GM21423 (cell line): ENCODE results near the gene PGBD4.

Experiments used
- ATAC-seq: cut with Tn5 transposase; IDR thresholded peaks from one replicate; pipeline ENCODE4 v1.9.1; 2021; ENCODE audit warnings: mild to moderate bottlenecking, moderate library complexity; ENCODE audit not compliant: unreplicated experiment

The PGBD4 gene

DNA sequence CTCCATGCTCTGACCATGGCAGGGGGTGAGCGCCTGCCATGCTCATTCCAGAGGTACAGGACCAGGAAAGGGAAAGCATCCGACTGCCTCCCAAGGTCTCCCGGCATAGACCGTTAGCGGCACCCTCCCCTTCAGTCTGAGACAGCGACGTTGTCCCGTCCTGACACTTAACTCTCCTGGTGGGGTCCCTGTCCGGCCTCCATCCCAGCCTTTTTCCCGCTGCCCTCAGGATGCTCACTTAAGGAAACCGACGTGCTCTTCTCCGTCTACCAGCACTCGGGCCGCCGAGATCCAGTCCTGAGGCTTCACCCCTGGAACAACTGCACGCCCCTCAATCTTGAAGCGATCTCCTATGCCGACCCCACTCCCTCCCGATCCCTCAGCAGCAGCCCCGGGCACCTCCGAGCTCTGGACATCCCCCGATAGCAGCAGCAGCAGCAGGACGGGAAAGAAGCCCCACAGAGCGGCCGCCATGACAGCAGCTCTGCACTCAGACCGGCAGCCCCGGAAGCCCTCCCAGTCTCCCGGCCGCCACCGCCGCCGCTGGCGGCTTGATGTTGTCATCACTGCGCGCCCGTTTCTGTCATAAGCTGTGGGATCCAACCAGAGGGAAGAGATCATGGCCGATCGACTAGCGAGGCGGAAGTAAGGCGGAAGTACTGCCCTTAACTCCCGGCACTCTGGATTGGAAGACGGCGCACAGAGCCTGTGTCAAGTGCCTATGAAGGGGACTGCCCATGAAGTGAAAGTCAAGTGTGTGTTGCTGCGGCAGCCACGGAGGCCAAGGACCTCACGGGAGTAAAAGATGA, at the start of gene PGBD4, which contains the start of gene EMC7:
Gene PGBD4, plus strand, starts transcription at position 718 of the 809 bp plus-strand sequence. CDS start 449 bp downstream, outside the sequence.
Gene EMC7, minus strand, starts transcription at position 497 of the 809 bp plus-strand sequence. Its CDS starts 23 bp downstream, at position 474.
- peak; percentile 97 for ATAC-seq

DNA sequence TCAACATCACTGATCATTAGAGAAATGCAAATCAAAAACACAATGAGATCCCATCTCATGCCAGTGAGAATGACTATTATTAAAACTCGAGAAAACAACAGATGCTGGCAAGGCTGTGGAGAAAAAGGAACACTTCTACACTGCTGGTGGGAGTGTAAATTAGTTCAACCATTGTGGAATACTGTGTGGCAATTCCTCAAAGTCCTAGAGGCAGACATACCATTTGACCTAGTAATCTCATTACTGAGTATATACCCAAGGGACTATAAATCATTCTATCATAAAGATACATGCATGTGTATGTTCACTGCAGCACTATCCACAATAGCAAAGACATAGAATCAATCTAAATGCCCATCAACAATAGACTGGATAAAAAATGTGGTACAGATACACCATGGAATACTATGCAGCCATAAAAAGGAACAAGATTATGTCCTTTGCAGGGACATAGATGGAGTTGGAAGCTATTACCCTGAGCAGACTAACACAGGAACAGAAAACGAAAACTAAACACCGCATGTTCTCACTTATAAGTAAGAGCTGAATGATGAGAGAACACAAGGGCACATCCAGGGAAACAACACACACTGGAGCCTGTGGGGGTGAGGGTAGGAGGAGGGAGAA, 47.7 kb upstream of the PGBD4 start:
- ATAC-seq = no peak

DNA sequence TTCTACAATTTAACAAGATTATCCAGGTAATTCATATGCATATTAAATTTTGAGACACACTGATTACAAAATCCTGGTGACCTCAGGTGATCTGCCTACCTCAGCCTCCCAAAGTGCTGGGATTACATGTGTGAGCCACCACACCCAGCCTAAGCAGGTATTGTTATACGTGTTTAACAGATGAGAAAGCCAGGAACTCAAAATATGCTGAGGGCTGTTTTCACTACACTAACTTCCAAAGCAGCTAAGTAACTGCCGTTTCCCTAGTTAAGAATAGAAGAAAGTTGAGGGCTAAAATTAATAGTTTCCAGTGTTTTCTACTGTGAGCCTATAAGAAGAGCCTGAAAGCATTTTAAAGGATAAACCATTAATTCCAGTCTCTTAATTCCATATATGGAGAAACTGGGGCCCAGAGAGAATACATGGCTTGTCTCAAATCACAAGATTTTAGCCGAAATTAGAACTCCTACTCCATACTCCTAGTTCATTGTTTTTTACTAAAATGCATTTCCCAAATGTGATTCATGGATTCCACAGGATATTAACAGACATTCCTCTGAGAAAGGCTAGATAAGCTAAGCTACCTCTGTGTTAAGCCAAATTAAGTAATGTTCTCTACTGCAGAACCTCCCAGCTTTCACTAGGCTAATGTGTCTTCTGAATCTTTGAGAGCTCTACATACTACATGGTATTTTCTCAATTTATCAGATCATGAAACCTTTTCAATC, 45.9 kb upstream of the PGBD4 start:
- ATAC-seq = no peak

DNA sequence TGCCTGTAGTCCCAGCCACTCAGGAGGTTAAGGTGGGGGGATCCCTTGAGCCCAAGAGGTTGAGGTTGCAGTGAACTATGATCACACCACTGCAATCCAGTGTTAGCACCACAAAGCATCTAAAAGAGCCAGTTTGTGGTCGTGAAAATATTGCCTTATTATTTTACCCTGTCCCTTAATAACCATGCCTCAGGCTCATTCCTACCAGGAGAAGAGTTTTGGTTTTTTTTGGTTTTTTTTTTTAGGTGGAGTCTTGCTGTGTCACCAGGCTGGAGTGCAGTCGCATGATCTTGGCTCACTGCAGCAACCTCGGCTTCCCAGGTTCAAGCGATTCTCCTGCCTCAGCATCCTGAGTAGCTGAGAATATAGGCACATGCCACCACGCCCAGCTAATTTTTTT, 45.0 kb upstream of the PGBD4 start:
- ATAC-seq = no peak

DNA sequence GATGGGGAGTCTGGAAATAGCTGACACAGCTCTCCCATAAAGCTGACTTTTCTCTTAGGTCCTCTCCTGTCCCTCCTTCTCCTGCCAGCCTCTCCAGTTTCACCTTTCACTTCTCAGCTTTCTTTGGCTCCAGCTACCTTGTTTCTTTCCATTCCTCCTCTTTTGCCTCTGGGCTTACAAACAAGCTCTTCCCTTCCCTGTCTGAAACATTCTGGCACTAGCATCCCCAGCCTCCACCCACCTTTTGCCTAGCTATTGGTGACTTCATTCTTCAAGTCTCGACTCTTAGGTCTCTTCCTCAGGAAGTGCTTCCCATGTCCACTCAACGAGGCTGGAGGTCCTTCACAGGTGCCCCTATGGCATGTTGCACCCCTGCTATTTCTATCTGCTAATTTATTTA, 42.4 kb upstream of the PGBD4 start:
- ATAC-seq = no peak

DNA sequence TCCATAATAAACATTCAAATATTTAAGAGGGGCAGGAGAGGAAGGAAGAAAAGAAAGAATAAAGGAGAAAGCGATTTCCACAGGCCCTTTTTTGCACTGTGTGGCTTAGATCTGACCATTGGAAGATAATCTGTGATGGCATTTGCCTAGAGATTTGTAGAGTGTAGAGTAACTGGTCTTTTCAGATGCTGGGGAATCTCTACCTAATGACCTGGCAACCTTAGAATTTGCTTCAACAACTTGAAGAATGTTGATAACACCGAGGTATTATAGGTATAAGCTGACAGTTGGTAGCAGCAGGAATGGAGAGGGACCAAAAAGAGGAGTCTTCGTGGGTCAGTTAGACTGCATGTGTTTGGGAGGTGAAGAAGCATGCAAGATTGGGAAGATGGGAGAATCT, 41.9 kb upstream of the PGBD4 start:
- no peak for ATAC-seq

DNA sequence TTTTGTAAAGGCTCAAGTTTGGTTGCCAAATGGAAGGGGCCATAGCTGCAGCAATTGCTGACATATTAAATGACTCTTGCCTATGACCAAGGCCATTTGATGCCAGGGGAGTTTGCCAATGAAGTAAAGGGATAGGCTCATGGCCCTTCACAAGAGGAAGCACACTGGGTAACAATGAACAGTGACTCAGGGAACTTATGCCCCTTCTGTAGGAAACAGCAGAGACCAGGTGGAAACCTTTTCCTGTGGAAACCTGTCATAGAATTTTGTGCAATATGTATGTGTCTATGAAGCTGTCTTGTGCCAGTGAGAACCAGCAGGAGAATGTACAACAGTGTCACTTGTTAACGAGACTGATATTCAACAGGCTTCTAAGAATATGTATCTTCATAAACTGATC, 37.4 kb upstream of the PGBD4 start:
- ATAC-seq = no peak

DNA sequence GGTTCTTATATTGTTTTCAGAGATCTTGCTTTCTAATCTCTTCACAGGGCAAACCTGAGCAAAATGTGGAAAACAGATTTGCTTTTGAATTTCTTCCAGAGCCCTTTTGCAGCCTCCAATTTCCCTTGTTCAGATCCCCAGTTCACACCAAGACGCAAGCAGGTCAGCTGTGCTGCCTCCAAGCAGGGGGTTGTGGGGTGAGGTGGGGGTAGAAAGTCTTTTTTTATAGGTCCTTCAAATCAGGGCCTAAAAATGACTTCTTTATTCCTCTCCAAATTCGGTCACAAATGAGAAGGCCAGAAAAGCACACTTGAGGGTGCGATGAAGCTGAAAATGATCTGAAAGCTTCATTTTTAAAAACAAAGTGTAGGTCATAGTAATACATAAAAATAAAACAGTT, 36.6 kb upstream of the PGBD4 start:
- ATAC-seq = no peak

DNA sequence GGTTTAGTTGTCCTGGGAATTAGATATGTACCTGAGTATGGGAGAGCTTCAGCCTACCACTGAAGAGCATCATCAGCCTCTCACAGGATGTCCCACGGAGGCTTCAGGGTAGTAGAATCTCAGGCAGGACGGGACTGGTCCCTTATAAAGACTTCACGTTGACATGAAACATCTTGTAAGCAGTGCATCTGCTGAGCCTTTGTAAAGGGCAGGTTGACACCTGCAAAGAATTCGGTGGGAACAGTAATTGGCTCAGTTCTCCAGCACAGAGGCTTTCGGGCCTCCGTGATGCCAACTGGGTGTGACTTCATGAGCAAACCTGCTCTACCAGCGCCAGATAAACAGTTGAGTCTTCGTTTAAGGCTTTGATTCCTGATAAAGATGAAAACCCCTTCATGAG, 35.9 kb upstream of the PGBD4 start:
- ATAC-seq = no peak

DNA sequence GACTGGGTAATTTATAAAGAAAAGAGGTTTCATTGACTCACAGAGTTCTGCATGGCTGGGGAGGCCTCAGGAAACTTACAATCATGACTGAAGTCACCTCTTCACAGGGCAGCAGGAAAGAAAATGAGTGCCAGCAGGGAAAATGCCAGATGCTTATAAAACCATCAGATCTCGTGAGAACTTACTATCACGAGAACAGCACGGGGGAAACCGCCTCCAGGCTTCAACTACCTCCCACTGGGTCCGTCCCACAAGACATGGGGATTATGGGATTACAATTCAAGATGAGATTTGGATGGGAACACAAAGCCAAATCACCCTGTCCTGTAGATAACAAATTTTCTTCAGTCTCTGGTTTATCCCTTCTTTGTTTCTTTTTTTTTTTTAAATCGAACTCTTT, 31.9 kb upstream of the PGBD4 start:
- ATAC-seq = no peak

DNA sequence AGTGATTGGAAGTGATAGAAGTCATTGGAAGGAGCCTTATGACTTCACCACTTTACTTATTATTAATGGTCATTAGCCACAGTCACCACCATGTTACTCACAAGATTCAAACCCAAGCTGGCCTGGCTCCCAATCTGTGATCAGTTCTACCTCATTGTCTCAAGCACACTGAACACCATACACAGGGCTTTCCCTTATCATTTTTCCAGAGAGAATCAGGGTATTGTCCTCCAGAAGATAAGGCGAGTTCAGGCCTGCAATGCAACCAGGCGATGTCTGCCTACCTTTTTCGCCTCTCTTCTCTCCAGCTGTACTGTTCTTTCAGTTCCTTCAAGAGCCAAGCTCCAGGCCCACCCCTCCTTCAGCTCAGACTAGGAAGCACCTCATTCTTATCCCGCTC, 25.1 kb upstream of the PGBD4 start:
- ATAC-seq = no peak

DNA sequence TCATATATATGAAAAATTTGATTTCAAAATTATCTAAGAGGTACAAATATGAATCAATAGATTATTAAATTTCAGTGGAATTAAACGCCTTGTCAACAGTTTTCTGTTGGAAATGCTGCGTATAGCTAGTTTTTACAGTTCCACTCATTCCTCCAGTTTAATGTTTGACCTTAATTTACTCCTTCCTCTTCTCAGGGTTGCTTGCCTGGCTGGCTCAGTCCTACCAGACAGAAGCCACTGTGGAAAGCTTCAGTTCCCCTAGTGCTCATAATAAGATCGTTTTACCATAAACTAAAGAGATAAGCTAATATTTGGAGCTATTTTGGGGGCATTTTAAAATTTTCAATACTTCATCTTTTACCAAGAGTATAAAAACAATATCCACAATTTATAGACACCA, 23.0 kb upstream of the PGBD4 start:
- ATAC-seq = no peak

DNA sequence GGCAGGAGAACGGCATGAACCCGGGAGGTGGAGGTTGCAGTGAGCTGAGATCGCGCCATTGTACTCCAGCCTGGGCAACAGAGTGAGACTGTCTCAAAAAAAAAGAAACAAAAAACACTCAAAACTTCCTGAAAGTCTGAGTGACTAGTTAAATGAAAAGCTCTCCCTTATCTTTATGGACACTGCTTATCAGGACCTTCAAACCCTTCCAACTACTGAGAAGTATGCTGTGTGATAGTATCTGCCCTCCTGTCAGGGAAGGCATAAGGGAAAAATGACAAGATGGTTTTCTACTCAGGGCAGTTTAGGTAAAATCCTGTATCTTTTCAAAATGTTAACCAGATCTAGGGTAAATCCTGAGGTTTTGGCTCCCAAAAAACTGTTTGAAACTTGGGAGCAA, 22.0 kb upstream of the PGBD4 start:
- ATAC-seq = no peak

DNA sequence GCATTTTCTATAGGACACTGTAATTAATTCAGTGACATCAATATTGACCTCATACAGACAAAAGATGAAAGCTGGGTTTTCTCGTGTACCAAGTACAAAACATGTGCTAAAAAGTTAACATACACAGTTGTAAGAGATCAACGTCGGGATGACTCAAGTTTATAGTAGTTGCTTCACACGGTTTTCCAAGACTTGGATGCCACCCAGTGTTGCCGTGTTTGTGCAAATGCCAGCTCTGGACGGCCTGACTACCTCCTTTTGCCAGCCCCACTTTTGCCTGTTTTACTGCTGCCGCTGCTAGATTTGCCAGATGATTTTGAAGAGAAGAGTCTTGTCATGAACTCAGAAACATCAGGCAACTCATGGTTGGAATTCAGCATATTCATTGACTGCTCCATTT, 17.8 kb upstream of the PGBD4 start:
- no peak for ATAC-seq

DNA sequence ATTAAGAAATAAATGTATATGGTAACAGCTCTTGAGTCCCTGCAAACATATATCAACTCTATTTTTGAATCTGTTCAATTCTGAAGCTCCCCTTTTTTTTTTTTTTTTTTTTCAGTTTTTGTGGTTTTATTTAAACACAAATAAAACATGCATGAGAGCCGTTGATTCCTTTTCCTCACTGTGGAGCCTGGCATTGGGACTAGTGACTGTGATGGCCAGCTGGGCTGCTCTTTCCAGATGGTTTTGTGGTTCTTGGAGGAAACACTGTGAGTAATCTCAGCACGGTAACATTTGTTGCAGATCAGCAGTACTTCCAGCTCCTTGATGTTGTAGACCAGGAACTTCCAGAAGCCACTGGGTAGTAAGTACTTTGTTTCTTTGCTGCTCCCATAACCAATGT, 16.1 kb upstream of the PGBD4 start:
- ATAC-seq = no peak

DNA sequence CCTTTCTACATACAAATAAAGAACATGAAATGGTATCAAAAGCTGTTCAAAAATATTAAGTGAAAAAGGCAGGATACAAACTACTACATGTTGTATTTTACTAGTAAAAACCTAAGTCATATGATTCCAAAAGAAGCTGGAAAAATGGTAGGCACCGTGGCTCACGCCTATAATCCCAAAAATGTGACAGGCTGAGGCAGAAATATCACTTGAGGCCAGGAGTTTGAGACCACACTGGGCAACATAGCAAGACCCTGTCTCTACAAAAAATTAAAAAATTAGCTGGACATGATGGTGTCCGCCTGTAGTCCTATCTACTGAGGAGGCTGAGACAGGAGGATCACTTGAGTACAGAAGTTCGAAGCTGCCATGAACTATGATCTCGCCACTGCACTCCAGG, 2.0 kb upstream of the PGBD4 start:
- no peak for ATAC-seq

DNA sequence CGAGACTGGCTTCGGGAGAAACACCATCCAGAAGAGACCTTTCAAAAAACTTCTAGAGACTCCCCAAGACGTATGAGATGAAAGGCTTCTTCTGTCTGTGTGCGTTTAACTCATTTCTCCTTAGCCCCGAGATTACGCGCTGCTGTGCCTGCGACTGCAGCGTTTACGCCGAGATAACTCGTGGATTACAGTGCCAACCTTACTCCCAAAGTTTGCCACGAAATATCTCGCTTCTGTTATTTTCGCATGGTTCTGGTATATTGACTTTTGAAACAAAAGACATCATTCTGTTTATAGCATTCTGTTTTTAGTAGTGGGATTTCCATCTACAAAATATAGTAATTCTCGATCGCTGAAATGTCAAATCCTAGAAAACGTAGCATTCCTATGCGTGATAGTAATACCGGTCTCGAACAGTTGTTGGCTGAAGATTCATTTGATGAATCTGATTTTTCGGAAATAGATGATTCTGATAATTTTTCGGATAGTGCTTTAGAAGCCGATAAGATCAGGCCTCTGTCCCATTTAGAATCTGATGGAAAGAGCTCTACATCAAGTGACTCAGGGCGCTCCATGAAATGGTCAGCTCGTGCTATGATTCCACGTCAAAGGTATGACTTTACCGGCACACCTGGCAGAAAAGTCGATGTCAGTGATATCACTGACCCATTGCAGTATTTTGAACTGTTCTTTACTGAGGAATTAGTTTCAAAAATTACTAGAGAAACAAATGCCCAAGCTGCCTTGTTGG, 467 bp downstream of the PGBD4 start:
- ATAC-seq = no peak

DNA sequence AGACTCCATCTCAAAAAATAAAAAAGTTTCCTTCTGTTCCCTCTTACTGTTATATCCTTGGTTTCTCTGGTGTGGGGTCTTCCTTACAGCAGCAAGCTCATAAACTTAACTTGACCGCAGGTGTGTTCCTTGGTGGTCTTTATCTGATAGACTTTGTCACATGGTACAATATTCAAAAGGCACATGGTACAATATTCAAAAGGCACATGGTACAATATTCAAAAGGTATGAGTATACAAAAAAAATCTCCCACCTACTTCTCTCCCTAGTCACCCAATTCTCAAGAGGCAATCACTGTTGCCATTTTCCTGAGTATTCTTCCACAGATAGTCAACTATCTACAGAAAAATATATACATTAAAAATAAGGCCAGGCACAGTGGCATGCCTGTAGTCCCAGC, 4.5 kb downstream of the PGBD4 start:
- no peak for ATAC-seq

DNA sequence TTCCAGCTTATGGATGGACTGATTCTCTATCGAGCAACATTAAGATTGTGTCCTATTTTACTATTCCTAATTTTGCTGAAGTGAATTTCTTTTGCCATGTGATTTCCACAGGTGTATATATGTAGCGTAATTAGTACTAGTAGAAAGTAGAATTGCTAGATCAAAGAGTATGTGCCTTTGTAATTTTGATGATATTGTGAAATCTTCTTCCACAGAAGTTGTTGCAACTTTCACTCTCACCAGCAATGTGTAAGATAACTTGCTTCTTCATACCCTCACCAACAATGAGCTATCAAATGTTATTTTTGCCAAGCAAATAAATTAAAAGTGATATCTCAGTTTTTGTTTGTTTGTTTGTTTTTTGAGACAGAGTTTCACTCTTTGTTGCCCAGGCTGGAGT, 5.4 kb downstream of the PGBD4 start:
- ATAC-seq = no peak

DNA sequence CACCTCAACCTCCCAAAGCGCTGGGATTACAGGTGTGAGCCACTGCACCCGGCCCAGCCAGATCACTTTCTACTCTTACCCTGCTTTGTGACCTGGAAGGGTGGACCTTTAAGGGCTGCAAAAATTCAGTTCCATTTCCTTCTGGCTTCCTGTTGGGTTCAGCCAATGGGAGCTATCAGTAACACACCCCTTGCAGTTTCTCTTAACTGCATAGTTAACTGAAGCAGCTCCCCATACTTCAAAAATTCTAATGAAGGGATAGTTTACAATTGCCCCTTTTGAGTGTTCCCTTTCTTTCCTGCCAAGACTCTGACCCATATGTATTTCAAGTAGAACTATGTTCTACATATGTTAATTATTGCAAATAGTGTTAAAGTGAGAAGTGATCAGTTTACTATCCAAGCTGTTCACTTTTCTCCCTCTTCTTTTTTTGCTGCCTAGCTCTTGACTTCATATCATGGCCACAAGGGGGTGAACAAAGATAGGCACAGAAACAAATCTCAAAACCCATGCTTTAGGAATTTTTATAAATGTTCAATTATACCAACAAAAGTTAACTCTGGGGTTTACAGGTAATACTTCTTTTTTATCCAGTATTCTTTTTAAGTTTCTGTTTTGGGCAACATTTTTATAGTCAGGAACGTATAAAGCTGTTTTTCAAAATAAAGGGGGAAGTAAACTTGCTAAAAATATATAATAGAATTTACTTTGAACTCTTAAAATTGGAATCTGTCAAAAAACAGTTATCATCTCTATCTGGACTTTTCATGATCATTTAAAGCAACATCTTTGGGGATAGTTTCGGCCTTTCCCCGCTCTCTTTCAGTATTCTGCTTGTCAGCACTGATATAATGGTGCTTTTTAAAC, 8.1 kb downstream of the PGBD4 start:
- ATAC-seq = no peak
